SKM-1 treated with dmso at 0.1 percent for 144 hours (cell line): ENCODE data around the gene MYO7A.

Source experiments
- DNase-seq: peaks from one replicate; lab custom pipeline; 2025; ENCODE audit not compliant: unreplicated experiment; lab: John Stamatoyannopoulos, UW

Gene MYO7A

DNA sequence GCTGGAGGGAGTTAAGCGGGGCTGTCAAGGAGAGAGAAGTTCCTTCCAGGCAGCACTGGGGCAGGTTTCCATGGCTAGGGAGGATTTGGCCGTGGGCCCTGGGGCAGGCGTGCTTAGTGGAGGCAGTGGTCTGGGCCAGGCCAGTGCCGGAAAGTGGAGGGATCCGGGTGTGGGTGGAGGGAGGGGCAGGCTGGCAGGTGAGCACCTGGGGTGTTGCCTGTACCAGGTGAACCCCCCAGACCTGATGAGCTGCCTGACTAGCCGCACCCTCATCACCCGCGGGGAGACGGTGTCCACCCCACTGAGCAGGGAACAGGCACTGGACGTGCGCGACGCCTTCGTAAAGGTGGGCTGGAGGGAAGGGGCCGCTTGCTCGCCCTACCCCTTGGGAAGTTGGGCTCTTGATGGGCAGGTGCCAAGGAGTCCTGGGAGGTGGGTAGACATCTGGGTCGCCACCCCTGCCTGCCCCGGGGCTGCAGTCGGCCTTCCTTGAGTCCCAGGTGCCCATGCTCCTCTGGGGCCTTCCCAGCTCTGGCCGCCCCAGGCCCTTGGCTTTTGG is 32.0 kb downstream of the MYO7A start:
- DNase-seq = no peak

DNA sequence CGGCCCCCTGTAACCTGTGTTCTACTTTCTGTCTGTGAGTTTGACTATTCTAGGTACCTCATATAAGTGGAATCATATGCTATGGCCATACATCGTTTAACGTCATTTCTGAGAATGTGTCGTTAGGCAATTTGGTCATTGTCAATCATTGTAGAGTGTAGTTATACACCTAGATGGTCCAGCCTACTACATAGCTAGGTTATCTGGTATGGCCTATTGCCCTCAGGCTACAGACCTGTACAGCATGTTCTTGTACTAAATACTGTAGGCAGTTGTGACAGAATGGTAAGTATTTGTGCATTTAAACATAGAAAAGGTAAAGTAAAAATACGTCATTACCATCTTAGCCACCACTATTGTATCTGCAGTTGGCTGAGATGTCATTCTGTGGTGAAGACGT is 35.2 kb downstream of the MYO7A start:
- DNase-seq = no peak

DNA sequence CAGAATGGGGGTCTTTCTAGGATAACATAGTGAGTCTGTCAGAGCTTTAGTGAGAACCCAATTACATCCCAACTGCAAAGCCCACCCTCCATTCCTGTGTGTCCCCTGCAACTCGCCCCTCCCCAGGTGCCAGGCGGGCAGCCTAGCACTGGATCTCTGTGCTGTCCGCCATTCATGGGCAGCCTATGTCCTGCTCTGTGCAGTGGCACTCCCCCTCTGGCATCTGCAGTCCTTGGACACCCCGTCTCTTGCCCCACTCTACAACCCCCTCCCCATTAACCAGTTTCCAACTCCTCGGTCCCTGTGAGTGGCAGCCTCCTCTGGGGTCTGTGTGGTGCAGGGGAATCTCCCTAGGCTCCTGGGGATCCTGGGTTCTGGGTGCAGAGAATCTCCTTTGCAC is 37.0 kb downstream of the MYO7A start:
- no peak for DNase-seq

DNA sequence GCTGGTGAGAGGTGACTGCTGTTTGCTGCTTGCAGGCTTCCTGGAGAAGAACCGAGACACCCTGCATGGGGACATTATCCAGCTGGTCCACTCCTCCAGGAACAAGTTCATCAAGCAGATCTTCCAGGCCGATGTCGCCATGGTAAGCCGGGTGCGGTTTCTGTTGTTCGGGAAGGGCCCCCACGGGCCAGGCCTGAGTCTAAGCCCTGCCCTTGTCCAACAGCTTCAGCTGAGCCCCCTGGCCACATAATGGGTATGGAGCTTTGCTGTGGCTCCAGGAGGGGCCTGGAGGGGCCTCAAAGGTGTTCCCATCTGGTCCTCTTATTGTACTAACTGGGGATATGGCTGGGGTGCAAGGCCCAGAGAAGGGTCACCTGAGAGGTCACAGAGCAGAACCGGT is 38.0 kb downstream of the MYO7A start:
- no peak for DNase-seq

DNA sequence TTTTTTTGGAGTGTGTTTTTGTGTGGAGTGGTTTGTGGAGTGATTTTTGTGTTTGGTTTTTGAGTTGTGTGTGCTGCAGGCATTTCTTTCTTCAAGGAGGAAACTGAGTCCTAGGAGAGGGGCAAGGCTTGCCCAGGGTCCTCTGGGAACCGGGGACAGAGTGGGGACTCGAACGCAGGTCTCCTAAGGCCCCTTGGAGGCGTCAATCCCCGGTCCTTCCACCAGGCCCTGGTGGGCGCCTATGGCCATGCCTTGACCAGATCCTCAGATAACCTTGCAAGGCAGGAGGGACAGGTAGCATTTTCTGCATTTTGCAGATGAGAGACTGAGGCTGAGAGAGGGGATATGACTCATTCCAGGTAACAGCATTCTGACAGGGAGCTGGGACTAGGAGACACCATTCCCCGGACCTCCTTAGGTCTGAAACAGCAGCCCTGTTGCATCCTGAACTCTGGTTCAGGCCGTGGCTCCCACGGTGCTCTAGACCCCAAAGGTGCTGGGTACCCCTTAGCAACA is 39.1 kb downstream of the MYO7A start:
- no peak for DNase-seq

DNA sequence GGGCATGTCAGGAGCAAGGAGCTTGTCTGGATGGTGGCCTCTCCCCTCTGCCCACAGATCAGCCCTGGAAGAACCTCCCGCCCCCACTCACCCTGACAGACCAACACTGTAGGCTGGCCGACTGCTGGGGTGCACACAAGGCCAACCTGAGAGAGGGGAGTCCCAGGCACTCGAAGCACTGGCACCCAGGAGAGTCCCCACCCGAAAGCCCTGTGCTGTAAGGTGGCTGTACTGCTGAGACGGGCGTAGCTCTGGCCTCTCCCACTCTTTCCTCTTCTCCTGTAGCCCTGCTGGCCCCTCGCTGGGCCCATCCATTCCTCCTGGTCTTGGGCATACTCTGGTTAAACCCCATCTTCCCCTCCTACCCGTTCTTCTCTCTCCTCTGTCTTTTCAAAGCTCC is 39.7 kb downstream of the MYO7A start:
- DNase-seq = no peak

DNA sequence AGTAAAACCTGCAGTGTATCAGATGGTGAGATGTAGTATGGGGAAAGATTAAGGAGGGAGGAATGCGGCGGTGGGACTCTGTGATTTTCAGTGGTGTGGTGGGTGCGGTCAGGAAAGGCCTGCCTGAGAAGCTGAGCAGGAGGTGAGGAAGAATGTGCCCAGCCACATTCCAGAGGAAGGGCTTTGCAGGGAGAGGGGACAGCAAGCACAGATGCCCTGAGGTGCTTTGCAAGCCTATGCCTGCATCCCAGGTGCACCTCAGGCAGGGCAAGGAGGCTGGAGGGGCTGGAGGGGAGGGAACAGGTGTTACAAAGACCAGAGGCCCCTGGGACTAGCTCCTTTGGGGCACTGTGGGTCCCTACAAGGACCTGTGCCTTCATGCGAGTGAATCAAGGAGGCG is 42.1 kb downstream of the MYO7A start:
- DNase-seq = no peak

DNA sequence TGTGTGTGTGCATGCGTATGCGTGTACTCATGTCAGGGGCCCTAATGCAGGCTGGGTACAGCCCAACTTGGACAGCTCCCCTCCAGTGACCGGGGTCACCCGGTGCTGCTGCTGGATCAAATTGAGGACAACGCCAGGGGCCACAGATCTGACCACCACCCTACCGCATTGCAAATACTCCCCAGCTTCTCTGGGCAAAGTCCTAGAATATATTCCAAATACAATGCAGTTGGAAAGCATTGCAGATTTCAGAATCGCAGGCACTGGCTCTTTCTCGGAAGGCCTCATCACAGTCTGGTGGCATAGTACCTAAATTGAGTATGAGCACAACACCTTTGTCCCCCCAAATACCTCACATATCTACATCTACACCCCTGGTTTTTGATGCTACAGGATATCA is 43.2 kb downstream of the MYO7A start:
- DNase-seq = no peak

DNA sequence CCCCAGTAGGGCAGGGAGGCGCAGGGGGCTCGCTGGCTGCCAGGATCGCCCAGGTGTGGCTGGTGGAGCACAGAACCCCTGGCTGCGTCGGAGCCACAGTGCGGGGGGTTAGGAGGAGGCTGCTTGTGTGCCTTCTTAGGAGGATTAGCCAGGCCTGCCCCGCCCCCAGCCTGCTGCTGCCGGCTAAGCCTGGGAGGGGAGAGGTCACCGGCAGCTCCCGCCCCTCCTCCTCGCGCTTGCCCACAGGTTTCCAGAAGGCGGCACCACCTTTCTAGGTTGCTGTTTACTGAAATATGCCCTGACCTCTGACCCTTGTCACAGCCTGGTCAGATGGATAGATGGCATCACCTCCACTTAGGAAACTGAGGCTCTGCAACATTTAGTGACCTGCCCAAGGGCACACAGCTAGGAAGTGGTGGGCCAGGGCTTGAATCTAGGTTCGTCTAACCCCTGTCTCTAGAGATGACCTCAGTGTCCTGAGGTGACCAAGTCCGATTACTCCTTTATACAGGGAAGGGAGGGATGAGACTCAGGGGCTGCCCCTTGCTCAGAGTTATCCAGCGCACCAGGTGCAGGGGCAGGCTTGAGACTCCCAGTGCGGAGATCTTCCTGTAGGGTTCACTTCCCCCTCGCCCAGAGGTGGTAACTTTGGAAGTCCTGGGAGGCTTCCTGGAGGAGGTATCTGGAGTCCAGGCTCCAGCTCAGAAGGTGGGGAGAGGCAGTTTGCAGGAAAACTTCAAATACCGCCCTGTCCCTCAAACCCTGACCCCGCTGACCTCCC is 44.0 kb downstream of the MYO7A start:
- DNase-seq = no peak

DNA sequence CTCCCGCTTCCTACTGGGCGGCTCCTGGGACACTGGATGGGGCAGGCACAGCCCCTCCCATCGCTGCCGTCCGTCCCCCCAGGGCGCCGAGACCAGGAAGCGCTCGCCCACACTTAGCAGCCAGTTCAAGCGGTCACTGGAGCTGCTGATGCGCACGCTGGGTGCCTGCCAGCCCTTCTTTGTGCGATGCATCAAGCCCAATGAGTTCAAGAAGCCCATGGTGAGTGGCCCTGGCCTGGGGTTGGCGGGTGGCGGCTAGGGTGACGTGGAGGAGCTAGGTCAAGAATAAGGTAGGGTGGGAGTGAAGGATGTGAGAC is 44.6 kb downstream of the MYO7A start:
- no peak for DNase-seq

DNA sequence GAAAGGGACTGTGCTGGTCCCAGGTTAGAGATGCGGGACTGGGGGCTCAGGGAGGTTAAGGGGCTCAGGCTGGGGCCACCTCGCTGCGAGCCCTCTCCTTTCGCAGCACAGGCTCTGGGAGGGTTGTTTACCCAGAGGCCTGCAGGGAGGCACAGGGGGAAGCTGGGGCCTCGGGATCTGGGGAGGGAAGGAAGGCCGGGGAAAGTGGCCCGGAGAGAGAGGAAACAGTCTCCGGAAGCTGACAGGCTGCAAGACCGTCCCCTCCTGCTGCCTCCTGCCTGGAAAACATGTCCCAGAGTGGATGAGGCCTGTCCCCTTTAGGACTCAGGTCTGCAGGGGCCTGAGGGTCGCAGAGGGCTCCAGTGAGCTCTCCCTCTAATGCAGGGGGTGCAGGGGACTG is 45.4 kb downstream of the MYO7A start:
- no peak for DNase-seq

DNA sequence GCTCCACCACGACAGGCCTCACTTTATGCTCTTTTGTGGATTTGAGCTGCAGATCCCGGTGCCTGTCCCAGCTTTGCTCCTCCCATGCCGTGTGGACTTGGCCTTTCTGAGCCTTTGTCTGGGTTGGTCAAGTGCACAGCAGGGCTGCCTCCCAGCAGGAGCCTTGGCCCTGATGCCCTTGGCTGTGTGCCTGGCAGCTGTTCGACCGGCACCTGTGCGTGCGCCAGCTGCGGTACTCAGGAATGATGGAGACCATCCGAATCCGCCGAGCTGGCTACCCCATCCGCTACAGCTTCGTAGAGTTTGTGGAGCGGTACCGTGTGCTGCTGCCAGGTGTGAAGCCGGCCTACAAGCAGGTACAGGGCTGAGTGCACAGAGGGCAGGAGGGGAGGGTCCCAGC is 46.5 kb downstream of the MYO7A start:
- DNase-seq = no peak

DNA sequence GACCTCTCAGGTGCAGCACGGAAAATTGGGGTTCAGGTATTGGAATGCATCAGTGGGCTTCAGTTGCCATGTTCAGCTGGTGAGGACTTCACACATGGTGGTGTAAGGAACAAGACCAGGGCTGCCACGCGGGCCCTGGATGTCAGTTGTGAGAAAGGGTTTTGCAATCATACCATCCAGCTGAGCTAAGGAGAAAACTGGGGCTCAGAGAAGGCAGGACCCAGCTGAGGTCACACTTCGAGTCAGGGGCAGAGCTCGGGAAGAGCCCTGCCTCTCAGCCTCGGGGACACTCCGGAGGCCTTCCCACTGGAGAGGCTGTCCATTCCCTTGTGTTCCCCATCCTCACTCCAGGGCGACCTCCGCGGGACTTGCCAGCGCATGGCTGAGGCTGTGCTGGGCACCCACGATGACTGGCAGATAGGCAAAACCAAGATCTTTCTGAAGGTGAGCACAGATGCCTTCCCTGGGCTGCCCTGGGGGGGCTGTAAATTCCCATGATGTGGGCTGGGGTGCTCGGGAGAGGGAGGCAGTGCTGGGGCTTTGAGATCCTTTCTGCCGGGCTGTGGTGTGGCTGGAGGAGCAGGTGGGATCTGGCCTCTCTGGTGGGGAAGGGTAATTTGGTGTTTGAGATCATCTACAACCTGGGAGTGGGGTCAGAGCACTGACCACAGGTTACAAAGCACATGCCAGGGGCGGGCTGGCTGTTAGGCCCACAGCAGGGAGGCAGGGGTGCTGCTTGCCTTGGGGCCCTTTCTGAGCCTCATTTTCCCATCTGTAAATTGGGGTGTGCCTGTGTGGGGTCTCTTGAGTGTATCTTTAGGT is 47.2 kb downstream of the MYO7A start:
- no peak for DNase-seq

DNA sequence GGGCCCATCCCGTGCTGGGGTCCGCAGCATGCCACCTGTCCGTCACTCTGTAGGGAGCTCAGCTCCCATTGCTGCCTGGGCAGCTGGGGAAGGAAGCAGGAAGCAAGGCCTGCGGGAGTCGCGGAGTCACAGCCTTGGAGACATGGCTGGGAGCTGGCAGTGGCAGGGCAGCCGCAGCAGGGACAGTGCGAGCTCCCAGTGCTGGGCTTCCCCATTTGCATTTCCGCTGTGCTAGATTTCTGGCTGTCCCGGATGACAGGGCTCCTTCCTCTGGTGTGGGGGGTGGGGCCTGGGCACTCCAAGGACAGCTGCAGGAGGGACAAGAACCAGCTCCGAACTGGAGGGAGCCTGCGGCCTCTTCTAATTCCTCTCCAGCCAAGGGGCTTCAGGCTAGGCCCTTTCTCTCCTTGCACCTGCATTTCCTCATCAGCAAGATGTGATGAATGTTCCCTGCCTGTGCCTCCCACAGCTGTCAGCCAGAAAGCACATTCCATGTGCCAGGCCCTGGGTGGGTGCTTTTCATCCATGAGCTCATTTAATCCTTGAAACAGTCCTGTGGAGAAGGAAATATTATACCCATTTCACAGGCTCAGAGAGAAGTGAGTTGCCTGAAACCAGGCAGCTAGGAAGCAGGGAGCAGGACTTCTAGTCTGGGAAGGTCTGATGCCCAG is 48.0 kb downstream of the MYO7A start:
- peak; percentile 65 for DNase-seq

DNA sequence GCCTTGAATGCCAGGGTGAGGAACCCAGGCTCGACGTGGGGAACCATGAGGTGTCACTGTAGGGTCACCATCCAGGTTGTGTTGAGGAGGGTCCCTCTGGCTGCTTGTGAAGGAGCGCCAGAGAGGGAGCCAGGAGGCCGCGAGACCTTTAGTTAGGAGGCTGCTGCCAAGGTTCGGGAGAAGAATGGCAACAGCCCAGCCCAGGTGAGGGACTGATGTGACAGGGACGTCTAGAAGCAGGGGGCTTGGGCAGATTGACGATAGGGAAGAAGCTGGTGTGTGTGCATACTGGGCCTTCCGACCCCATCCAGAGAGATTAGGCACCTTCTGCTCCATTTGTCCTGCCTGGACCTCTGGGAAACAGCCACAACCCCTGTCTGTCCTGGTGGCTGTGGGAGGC is 49.0 kb downstream of the MYO7A start:
- no peak for DNase-seq

DNA sequence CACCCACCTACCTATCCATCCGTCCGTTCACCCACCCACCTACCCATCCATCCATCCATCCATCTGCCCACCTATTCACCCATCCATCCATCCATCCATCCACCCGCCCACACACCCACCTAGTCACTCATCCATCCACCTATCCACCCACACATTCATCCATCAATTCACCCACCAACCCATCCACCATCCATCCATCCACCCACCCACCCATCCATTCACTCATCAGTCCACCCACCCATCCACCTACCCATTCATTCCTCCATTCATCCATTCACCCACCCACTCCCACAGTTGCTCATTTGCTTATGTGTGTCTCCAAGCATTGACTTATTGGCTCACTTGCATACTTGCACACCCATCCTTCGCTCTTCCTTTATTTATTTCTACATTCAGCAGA is 50.1 kb downstream of the MYO7A start:
- no peak for DNase-seq

DNA sequence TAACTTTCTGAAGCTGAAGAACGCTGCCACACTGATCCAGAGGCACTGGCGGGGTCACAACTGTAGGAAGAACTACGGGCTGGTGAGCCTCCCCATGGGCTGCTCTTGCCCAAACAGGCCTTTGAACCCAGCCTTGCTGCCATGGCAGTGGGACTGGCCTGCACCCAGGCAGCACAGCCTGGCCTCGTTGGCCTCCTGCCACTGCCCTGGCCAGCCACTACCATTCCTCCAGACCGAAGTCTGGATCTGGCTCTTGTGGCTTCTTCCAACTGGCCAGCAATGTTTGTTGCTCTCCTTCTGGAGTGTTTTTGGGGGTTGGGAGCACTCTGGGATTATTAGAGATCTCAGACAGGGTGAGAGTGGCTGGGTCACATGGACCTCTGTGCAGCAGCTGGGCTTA is 51.0 kb downstream of the MYO7A start:
- DNase-seq = no peak

DNA sequence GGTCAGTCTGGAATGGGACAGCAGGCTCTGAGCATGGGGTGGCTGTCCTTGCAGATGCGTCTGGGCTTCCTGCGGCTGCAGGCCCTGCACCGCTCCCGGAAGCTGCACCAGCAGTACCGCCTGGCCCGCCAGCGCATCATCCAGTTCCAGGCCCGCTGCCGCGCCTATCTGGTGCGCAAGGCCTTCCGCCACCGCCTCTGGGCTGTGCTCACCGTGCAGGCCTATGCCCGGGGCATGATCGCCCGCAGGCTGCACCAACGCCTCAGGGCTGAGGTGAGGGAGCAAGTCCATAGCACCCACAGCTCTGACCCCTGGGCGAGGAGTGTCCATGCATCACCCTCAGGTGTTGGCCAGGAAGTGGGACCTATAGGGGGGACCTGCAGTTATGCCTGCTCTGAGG is 51.6 kb downstream of the MYO7A start:
- DNase-seq = no peak

DNA sequence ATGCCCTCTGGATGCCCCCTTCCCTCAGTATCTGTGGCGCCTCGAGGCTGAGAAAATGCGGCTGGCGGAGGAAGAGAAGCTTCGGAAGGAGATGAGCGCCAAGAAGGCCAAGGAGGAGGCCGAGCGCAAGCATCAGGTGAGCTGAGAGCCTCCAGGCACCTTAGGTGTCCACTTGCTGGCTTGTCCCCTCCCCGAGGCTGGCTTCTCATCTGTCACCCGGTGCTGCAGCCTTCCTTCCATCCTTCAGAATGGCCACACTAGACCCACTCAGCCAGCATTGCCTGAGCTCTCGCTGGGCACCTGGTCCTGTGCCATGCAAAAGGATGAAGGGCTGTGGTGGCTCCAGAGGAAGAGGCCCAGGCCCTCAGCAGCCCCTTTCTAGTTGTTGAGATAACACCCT is 52.3 kb downstream of the MYO7A start:
- DNase-seq = no peak

DNA sequence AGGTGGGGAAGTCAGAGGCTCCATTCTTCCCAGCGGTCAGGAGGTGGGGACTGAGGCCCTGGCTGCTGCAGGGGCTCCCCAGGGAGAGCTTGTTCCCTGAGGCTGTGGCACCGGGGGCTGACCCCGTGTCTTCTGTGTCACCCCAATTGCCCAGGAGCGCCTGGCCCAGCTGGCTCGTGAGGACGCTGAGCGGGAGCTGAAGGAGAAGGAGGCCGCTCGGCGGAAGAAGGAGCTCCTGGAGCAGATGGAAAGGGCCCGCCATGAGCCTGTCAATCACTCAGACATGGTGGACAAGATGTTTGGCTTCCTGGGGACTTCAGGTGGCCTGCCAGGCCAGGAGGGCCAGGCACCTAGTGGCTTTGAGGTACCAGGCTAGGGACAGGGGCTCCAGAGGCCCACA is 53.2 kb downstream of the MYO7A start:
- DNase-seq = no peak

DNA sequence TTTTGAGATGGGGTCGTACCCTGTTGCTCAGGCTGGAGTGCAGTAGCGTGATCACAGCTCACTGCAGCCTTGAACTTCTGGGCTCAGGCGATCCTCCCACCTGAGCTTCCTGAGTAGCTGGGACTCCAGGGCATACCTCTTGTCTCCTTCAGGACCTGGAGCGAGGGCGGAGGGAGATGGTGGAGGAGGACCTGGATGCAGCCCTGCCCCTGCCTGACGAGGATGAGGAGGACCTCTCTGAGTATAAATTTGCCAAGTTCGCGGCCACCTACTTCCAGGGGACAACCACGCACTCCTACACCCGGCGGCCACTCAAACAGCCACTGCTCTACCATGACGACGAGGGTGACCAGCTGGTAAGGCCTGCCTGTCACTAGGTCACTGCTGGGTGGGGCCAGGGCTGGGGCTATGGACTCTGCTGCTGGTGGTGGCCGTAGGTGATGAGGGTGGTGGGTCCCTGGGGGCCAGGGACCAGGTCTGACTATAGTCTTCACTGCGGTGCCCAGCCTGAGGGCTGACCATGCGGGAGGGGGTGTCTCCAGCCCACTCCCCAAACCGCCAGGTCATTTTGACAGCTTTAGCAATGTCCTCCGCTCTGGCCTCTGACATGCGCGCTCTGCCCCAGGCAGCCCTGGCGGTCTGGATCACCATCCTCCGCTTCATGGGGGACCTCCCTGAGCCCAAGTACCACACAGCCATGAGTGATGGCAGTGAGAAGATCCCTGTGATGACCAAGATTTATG is 53.9 kb downstream of the MYO7A start:
- no peak for DNase-seq
